ENCODE measurements around the gene FAM107B.

DNA sequence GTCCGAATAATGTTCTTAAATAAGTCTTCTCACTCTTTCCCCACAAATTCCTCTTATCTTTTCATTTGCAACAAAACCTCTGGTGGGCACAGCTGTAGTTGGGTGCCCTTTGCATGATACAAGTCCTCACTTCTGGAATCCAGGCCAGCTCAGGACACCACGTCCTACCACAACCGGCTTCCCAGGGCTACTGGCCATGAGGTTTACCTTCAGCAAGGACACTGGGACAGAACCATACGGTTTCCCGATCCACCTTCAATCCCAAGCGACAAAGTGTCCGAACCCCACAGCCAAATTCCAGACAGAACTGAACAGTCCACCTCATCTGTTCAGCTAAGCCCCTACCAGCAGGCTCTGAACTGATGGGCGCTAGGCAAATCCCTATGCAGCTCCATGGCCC, 174.6 kb downstream of the FAM107B start:
- TF ChIP-seq, protein P1, sequence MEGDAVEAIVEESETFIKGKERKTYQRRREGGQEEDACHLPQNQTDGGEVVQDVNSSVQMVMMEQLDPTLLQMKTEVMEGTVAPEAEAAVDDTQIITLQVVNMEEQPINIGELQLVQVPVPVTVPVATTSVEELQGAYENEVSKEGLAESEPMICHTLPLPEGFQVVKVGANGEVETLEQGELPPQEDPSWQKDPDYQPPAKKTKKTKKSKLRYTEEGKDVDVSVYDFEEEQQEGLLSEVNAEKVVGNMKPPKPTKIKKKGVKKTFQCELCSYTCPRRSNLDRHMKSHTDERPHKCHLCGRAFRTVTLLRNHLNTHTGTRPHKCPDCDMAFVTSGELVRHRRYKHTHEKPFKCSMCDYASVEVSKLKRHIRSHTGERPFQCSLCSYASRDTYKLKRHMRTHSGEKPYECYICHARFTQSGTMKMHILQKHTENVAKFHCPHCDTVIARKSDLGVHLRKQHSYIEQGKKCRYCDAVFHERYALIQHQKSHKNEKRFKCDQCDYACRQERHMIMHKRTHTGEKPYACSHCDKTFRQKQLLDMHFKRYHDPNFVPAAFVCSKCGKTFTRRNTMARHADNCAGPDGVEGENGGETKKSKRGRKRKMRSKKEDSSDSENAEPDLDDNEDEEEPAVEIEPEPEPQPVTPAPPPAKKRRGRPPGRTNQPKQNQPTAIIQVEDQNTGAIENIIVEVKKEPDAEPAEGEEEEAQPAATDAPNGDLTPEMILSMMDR (conservative IDR thresholded peaks at IDR 0.05), result no peak
- no peak for TF ChIP-seq ZFX (IDR thresholded peaks at IDR 0.05)
